ENCODE data around the gene WFDC2. TPM values are rescaled to one million over a fixed set of nuclear protein-coding genes. Genes with fewer than 3 reads are reported as not detected.

Gene WFDC2
- total and polyA plus RNA-seq, 2 experiments from 2014 or later: 28.0 to 155 TPM

GRCh38 chr20:45427236-45428149 is 42.1 kb upstream of the WFDC2 start:
- Histone ChIP-seq H3K36me3 (ENCODE audit: insufficient read depth) (peaks cover 5% of the 10 kb centered on the region; the same call in 1 of the 2 replicates), H3K27me3 (ENCODE audit: insufficient read depth) (no peaks in the 10 kb centered on the region), H3K27ac (ENCODE audit: low read depth) (no peak overlapping the region), H4K20me1 (replicated peaks; ENCODE audit: insufficient read depth) (no peaks in the 10 kb centered on the region), H3F3A (replicated peaks; ENCODE audit: low read depth) (no peaks in the 10 kb centered on the region), H3K4me3 (no peak overlapping the region), H3K9me2 (ENCODE audit: insufficient read depth) (no peaks in the 10 kb centered on the region), H3K79me2 (replicated peaks; ENCODE audit: insufficient read depth) (no peaks in the 10 kb centered on the region), H3K4me1 (ENCODE audit: insufficient read depth) (no peaks in the 10 kb centered on the region), H2AFZ (no peak overlapping the region), H3K4me2 (no peak overlapping the region)
- Mint-ChIP-seq H3K4me1 (no peaks in the 10 kb centered on the region), H3K27me3 (ENCODE audit: insufficient read depth, low read depth, poor library complexity) (no peaks in the 10 kb centered on the region), H3K4me3 (no peak overlapping the region), H3K27ac (no peak overlapping the region), H3K9me3 (no peaks in the 10 kb centered on the region), H3K36me3 (ENCODE audit: low read depth) (peaks cover 21% of the 10 kb centered on the region)
- TF ChIP-seq, protein P1, sequence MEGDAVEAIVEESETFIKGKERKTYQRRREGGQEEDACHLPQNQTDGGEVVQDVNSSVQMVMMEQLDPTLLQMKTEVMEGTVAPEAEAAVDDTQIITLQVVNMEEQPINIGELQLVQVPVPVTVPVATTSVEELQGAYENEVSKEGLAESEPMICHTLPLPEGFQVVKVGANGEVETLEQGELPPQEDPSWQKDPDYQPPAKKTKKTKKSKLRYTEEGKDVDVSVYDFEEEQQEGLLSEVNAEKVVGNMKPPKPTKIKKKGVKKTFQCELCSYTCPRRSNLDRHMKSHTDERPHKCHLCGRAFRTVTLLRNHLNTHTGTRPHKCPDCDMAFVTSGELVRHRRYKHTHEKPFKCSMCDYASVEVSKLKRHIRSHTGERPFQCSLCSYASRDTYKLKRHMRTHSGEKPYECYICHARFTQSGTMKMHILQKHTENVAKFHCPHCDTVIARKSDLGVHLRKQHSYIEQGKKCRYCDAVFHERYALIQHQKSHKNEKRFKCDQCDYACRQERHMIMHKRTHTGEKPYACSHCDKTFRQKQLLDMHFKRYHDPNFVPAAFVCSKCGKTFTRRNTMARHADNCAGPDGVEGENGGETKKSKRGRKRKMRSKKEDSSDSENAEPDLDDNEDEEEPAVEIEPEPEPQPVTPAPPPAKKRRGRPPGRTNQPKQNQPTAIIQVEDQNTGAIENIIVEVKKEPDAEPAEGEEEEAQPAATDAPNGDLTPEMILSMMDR (conservative IDR thresholded peaks at IDR 0.05; ENCODE audit: low read depth in 2 of 2): peak in 1 of 2 experiments; percentile 18; a peak in 1 of 4 replicates
- TF ChIP-seq EZH2 (IDR thresholded peaks at IDR 0.05; ENCODE audit: low read depth, unreplicated experiment): no peak
- ATAC-seq: no peak
- no peak for DNase-seq (ENCODE audit: low spot score)

- no peak for ATAC-seq
- H3F3A ChIP-seq (replicated peaks; ENCODE audit: low read depth): no peaks in the 10 kb centered on the region
- H3K27ac Mint-ChIP-seq: no peak overlapping the region
- H3K36me3 ChIP-seq (ENCODE audit: insufficient read depth): peaks cover 2% of the 10 kb centered on the region; the same call in 1 of the 2 replicates
- H3K27me3 ChIP-seq (ENCODE audit: insufficient read depth): no peaks in the 10 kb centered on the region
- H3K27ac ChIP-seq (ENCODE audit: low read depth): no peak overlapping the region
- no peaks in the 10 kb centered on the region for H3K9me2 ChIP-seq (ENCODE audit: insufficient read depth)
- no peak for DNase-seq (ENCODE audit: low spot score)
- no peak overlapping the region for H3K4me3 ChIP-seq
- no peak overlapping the region for H3K4me2 ChIP-seq
- no peaks in the 10 kb centered on the region for H3K4me1 ChIP-seq (ENCODE audit: insufficient read depth)
- H4K20me1 ChIP-seq (replicated peaks; ENCODE audit: insufficient read depth): no peaks in the 10 kb centered on the region
- peaks cover 13% of the 10 kb centered on the region for H3K36me3 Mint-ChIP-seq (ENCODE audit: low read depth)
- H3K4me1 Mint-ChIP-seq: no peaks in the 10 kb centered on the region; the same call in 2 of the 3 replicates
- H3K27me3 Mint-ChIP-seq (ENCODE audit: insufficient read depth, low read depth, poor library complexity): no peaks in the 10 kb centered on the region
- H2AFZ ChIP-seq: no peak overlapping the region
- H3K79me2 ChIP-seq (replicated peaks; ENCODE audit: insufficient read depth): no peaks in the 10 kb centered on the region
- H3K4me3 Mint-ChIP-seq: no peak overlapping the region
- H3K9me3 Mint-ChIP-seq: no peaks in the 10 kb centered on the region
- TF ChIP-seq, protein P2, sequence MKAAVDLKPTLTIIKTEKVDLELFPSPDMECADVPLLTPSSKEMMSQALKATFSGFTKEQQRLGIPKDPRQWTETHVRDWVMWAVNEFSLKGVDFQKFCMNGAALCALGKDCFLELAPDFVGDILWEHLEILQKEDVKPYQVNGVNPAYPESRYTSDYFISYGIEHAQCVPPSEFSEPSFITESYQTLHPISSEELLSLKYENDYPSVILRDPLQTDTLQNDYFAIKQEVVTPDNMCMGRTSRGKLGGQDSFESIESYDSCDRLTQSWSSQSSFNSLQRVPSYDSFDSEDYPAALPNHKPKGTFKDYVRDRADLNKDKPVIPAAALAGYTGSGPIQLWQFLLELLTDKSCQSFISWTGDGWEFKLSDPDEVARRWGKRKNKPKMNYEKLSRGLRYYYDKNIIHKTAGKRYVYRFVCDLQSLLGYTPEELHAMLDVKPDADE (IDR thresholded peaks at IDR 0.05): no peak
- TF ChIP-seq, protein P3, sequence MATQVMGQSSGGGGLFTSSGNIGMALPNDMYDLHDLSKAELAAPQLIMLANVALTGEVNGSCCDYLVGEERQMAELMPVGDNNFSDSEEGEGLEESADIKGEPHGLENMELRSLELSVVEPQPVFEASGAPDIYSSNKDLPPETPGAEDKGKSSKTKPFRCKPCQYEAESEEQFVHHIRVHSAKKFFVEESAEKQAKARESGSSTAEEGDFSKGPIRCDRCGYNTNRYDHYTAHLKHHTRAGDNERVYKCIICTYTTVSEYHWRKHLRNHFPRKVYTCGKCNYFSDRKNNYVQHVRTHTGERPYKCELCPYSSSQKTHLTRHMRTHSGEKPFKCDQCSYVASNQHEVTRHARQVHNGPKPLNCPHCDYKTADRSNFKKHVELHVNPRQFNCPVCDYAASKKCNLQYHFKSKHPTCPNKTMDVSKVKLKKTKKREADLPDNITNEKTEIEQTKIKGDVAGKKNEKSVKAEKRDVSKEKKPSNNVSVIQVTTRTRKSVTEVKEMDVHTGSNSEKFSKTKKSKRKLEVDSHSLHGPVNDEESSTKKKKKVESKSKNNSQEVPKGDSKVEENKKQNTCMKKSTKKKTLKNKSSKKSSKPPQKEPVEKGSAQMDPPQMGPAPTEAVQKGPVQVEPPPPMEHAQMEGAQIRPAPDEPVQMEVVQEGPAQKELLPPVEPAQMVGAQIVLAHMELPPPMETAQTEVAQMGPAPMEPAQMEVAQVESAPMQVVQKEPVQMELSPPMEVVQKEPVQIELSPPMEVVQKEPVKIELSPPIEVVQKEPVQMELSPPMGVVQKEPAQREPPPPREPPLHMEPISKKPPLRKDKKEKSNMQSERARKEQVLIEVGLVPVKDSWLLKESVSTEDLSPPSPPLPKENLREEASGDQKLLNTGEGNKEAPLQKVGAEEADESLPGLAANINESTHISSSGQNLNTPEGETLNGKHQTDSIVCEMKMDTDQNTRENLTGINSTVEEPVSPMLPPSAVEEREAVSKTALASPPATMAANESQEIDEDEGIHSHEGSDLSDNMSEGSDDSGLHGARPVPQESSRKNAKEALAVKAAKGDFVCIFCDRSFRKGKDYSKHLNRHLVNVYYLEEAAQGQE (IDR thresholded peaks at IDR 0.05; ENCODE audit: unreplicated experiment): no peak
- no peak for TF ChIP-seq STAT1 (IDR thresholded peaks at IDR 0.05; ENCODE audit: unreplicated experiment)
- TF ChIP-seq JUNB (IDR thresholded peaks at IDR 0.05; ENCODE audit: unreplicated experiment): no peak
- no peak for TF ChIP-seq EZH2 (IDR thresholded peaks at IDR 0.05; ENCODE audit: low read depth, unreplicated experiment)
- TF ChIP-seq CREB1 (CRISPR knock-in tag; IDR thresholded peaks at IDR 0.05; ENCODE audit: low read depth): no peak
- no peak for TF ChIP-seq ZNF114 (CRISPR knock-in tag; IDR thresholded peaks at IDR 0.05)
- TF ChIP-seq POLR2AphosphoS5 (IDR thresholded peaks at IDR 0.05; ENCODE audit: low read depth): no peak
These were observed 39.9 kb upstream of the WFDC2 start for GRCh38 chr20:45429618-45430017.

Data from GM23338 (cell line).